Fibroblast of peridontal ligament (primary cell): ENCODE results near the gene HLA-C.
"Not testable (repeated sequence)": the region's sequence is repeated elsewhere in the genome, so short reads cannot be mapped to it uniquely, and the experiment has no call there.

ENCODE experiments used
- DNase-seq: peaks from one replicate; pipeline ENCODE4 v3.0.0-alpha.2; 2010; ENCODE audit errors: extremely low read depth

HLA-C gene

GRCh38 chr6:31271641-31272357 is at the start of gene HLA-C:
TSS of gene HLA-C (minus strand) at chr6:31272092. CDS start at chr6:31272071, 21 bp downstream.
- DNase-seq = peak; percentile 96

GRCh38 chr6:31321005-31321707 is 49.3 kb upstream of the HLA-C start:
- DNase-seq = no peak

- DNase-seq = no peak
Measured at GRCh38 chr6:31317036-31317435, 45.1 kb upstream of the HLA-C start.

- DNase-seq = no peak
Measured at GRCh38 chr6:31309641-31310040, 37.7 kb upstream of the HLA-C start.

GRCh38 chr6:31308845-31309175 is 36.9 kb upstream of the HLA-C start:
- DNase-seq = no peak

GRCh38 chr6:31308050-31308844 is 36.4 kb upstream of the HLA-C start:
- no peak for DNase-seq

GRCh38 chr6:31307669-31308049 is 35.8 kb upstream of the HLA-C start:
- DNase-seq = no peak

- DNase-seq = no peak
Measured at GRCh38 chr6:31305703-31306219, 33.9 kb upstream of the HLA-C start.

- peak; percentile 2 for DNase-seq
Measured at GRCh38 chr6:31304683-31305082, 32.8 kb upstream of the HLA-C start.

GRCh38 chr6:31300797-31301196 is 28.9 kb upstream of the HLA-C start:
- DNase-seq = no peak

- DNase-seq = no peak
Measured at GRCh38 chr6:31299947-31300346, 28.1 kb upstream of the HLA-C start.

GRCh38 chr6:31299511-31299910 is 27.6 kb upstream of the HLA-C start:
- DNase-seq = no peak

GRCh38 chr6:31294056-31294455 is 22.2 kb upstream of the HLA-C start:
- DNase-seq = no peak

- DNase-seq = peak; percentile 38
Measured at GRCh38 chr6:31293343-31293742, 21.5 kb upstream of the HLA-C start.

- DNase-seq = no peak
Measured at GRCh38 chr6:31289788-31290187, 17.9 kb upstream of the HLA-C start.

- no peak for DNase-seq
Measured at GRCh38 chr6:31287619-31288018, 15.7 kb upstream of the HLA-C start.

- no peak for DNase-seq
Measured at GRCh38 chr6:31285982-31286381, 14.1 kb upstream of the HLA-C start.

- no peak for DNase-seq
Measured at GRCh38 chr6:31285486-31285885, 13.6 kb upstream of the HLA-C start.

- not testable (repeated sequence) for DNase-seq
Measured at GRCh38 chr6:31279647-31280046, 7.8 kb upstream of the HLA-C start.

- DNase-seq = no peak
Measured at GRCh38 chr6:31272836-31273626, 1.1 kb upstream of the HLA-C start.

GRCh38 chr6:31272436-31272835 is 544 bp upstream of the HLA-C start:
- DNase-seq = peak; percentile 20
